Neural crest cell (in vitro differentiated cells): ENCODE data around the gene HARS2. TPM values are rescaled to one million over a fixed set of nuclear protein-coding genes. Genes with fewer than 3 reads are reported as not detected.

ENCODE experiments used
- DNase-seq: peaks from one replicate; pipeline ENCODE4 v3.0.0; 2021; ENCODE audit warnings: low read depth, mixed read lengths, low spot score
- H3K27ac Mint-ChIP-seq: one replicate; pipeline ENCODE4 v1.8.0; 2021; ENCODE audit warnings: mild to moderate bottlenecking, mixed read lengths; ENCODE audit not compliant: unreplicated experiment
- H3K27me3 Mint-ChIP-seq: 2 replicates; pipeline ENCODE4 v1.8.0; 2021; ENCODE audit warnings: low read depth, mild to moderate bottlenecking, mixed read lengths
- H3K36me3 Mint-ChIP-seq: 2 replicates; pipeline ENCODE4 v1.8.0; 2021; ENCODE audit warnings: low read depth, mild to moderate bottlenecking, mixed read lengths
- H3K4me1 Mint-ChIP-seq: 2 replicates; pipeline ENCODE4 v1.8.0; 2021; ENCODE audit warnings: mixed read lengths
- H3K4me3 Mint-ChIP-seq: one replicate; pipeline ENCODE4 v1.8.0; 2021; ENCODE audit warnings: mild to moderate bottlenecking, mixed read lengths
- H3K9me3 Mint-ChIP-seq: 2 replicates; pipeline ENCODE4 v1.8.0; 2021; ENCODE audit warnings: mixed read lengths
- total RNA-seq: library from RNA; stranded (reverse); gene quantifications from 2 replicates; pipeline ENCODE4 v1.2.1, GENCODE V29; 2021
- TF ChIP-seq, protein P1 (sequence below): fragments of 200-600 bp; sonication (generic); conservative IDR thresholded peaks from 2 replicates; pipeline ENCODE4 v1.5.0; 2021; ENCODE audit warnings: antibody characterized with exemption, mild to moderate bottlenecking

Gene HARS2
- total RNA-seq, 1 donor from 2014 or later, result 33.2 TPM

DNA sequence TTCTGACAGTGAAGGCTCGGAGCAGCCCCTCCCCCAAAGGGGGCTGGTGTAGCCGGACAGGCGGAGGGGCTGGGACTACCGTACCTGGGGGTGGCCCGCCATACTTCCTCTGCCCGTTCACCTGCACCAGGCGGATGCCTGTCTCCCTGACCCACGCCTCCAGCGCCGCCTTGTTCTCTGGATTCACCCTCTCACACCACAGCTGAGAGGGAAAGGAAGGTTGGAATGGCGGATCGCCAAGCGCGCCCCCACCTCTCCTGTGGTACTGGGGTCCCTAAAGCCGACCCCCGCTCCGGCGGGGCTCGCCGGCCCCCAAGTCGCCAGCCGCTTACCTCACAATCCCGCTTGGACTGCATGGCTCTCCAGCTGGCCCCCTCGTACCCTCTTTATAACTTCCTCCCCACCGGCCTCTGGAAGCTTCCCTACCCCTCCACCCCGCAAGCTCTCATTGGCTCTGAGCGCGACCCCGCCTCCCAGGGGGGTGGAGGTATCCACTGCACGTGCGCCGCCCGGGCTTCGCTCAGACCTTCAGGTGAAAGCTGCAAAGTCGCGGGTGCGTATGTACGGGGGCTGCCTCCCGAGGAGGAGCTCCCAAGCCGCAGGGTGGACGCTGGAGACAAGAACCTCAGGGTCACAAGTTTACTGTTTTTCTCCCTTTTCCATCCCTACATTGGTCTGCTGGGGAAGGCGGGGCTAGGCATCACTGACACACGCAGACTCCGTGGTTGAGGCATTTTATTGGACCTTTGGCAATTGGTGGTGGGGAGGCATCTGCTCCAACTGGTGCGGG is 17.9 kb upstream of the HARS2 start, which contains the start of gene DND1:
DND1 (minus strand) TSS at position 390 of the 790 bp plus-strand sequence; CDS start at position 356, 34 bp downstream.
- Mint-ChIP-seq H3K27ac (peak within 1 kb of the TSS; percentile 30), H3K4me1 (no peaks in the 10 kb centered on the region), H3K4me3 (peak within 1 kb of the TSS; percentile 54), H3K27me3 (no peaks in the 10 kb centered on the region), H3K9me3 (no peaks in the 10 kb centered on the region), H3K36me3 (peaks cover 17% of the 10 kb centered on the region)
- TF ChIP-seq, protein P1, sequence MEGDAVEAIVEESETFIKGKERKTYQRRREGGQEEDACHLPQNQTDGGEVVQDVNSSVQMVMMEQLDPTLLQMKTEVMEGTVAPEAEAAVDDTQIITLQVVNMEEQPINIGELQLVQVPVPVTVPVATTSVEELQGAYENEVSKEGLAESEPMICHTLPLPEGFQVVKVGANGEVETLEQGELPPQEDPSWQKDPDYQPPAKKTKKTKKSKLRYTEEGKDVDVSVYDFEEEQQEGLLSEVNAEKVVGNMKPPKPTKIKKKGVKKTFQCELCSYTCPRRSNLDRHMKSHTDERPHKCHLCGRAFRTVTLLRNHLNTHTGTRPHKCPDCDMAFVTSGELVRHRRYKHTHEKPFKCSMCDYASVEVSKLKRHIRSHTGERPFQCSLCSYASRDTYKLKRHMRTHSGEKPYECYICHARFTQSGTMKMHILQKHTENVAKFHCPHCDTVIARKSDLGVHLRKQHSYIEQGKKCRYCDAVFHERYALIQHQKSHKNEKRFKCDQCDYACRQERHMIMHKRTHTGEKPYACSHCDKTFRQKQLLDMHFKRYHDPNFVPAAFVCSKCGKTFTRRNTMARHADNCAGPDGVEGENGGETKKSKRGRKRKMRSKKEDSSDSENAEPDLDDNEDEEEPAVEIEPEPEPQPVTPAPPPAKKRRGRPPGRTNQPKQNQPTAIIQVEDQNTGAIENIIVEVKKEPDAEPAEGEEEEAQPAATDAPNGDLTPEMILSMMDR, result no peak
- DNase-seq, result no peak

DNA sequence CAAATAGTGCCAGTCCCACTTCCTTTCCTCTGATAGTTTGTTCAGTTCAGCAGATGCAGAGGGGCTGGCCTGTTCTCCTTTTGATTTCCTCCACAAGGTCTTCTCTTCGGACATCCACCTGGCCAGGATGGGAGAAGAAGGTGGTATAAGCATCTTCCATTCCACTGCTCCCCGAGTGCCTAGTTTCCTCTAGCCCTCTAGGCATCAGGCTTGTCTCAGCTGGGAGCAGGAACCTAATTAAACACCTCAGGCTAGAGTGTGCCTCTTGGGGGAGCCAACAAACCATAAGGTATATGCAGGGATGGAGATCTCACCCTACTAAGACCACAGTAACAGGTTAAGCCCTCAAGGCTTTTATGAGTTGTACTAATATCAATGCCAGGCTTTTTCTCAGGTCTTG is 17.0 kb upstream of the HARS2 start:
- Mint-ChIP-seq H3K4me1 (no peaks in the 10 kb centered on the region), H3K9me3 (no peaks in the 10 kb centered on the region), H3K36me3 (peaks cover 17% of the 10 kb centered on the region), H3K27ac (peak overlapping the region; percentile 30), H3K27me3 (no peaks in the 10 kb centered on the region), H3K4me3 (peak overlapping the region; percentile 54)
- TF ChIP-seq, protein P1, result no peak
- no peak for DNase-seq

DNA sequence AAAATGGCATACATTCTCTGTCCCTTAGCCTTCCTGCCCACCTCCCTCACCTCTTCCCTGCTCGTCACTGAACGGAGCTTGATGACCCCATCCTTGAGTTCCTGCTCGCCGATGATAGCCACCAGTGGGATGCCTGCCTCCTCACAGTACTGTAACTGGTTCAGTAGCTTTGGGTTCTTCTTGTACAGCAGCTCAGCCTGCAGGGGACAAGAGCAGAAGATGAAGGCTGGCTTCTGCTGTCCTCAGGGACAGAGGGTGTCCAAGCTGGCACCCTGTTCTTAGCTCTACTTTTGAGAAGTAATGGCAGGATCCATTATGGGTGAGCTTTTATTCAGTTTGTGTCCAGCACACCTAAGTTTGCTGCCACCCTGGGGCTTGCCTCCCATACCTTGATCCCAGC is 16.6 kb upstream of the HARS2 start:
- H3K27ac Mint-ChIP-seq, result no peak overlapping the region
- H3K9me3 Mint-ChIP-seq, result no peaks in the 10 kb centered on the region
- peaks cover 17% of the 10 kb centered on the region for H3K36me3 Mint-ChIP-seq
- no peak overlapping the region for H3K4me3 Mint-ChIP-seq
- no peaks in the 10 kb centered on the region for H3K4me1 Mint-ChIP-seq
- no peaks in the 10 kb centered on the region for H3K27me3 Mint-ChIP-seq
- TF ChIP-seq, protein P1, result no peak
- DNase-seq, result no peak

DNA sequence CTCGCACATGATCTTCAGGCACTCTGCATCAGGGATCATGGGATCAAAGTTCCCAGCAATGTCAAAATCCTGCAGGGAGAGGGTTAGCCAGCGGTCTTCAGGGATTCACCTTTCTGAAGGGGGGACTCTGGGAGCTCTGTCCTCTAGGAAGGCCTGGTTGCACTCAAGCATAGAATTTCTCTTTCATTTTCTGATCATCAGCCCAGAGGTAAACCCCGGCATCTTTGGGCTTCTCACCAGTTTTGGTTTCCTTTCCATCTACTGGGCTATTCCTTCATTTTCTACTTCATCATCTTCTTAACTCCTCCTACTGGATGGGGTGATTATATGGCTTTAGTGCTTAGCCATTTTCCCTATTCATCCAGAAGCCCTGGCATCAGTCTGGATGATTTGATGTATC is 13.3 kb upstream of the HARS2 start:
- H3K36me3 Mint-ChIP-seq, result peaks cover 16% of the 10 kb centered on the region
- H3K4me1 Mint-ChIP-seq, result no peaks in the 10 kb centered on the region
- TF ChIP-seq, protein P1, result no peak
- no peak overlapping the region for H3K4me3 Mint-ChIP-seq
- no peaks in the 10 kb centered on the region for H3K27me3 Mint-ChIP-seq
- DNase-seq, result no peak
- no peak overlapping the region for H3K27ac Mint-ChIP-seq
- no peaks in the 10 kb centered on the region for H3K9me3 Mint-ChIP-seq

DNA sequence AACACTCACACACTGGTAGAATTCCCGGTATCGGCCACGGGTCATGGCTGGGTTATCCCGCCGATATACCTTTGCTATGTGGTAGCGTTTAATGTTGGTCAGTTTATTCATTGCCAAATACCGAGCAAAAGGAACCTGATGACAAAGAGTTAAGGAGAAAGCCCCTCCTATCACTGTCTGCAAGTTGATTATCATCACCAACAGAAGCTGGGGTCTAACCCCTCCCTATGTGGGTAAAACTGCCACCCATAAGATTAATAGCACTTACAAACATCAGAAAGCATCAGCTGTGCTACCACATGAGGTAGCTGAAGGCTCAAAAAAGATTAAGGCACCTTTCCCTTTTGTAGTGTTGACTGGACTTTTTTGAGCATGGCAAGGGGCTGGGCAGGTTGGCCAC is 12.3 kb upstream of the HARS2 start:
- TF ChIP-seq, protein P1, result no peak
- DNase-seq, result no peak
- Mint-ChIP-seq H3K4me3 (no peak overlapping the region), H3K9me3 (no peaks in the 10 kb centered on the region), H3K36me3 (peaks cover 15% of the 10 kb centered on the region), H3K4me1 (no peaks in the 10 kb centered on the region), H3K27ac (no peak overlapping the region), H3K27me3 (no peaks in the 10 kb centered on the region)
